GM19395 (cell line): ENCODE results near the gene WBP11.
A peak's percentile ranks its signal among the peaks of the same experiment; 100 is the strongest.

Experiments used
- ATAC-seq: cut with Tn5 transposase; IDR thresholded peaks from one replicate; pipeline ENCODE4 v1.9.1; 2021; ENCODE audit warnings: mild to moderate bottlenecking, moderate library complexity; ENCODE audit not compliant: unreplicated experiment

WBP11 gene

DNA sequence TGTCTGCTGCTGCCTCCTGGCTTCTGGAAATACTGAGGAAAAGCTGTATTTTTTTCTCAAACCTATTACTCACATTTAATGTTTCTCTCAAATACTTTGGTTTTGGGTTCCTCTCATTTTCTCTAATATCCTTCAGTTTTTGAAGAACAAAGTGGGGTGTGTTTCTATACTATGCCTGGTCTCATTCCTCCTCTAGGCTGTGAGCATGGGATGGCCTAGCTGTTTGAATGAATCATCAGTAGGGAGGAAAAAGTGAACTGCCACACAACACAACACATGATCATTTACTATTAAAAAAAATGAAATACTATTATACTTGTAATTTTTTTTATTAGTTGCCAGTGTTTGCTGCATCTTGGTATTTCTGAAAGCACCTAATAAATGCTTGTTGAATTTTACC is 22.0 kb upstream of the WBP11 start:
- ATAC-seq, result no peak

DNA sequence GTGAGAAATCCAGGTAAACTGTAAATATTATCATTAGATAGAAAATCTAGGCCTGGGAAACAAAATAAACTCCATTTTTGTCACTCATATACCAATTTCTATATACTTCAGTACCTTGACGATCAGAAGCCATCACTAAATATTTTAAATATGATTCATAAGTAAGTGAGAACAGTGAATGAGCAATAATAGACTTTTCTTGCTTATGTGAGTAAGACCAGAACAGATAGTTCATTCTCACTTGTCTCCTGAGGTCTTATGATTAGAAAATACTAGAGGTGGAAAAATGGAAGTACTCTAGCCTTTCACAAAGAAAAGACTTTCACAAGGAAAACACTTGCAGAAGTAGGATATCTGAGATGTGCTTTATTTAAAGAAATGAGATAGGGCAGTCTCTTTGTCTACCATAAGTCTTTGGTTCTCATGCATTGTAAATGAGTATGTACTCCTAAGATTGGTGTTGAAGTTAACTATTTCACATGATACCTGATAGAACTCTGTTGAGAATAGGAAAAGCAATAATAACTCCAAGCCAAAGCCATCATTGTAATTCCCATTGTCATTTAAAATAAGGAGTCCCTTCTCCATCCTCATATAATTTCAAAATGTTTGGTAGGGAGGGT is 20.8 kb upstream of the WBP11 start:
- no peak for ATAC-seq

DNA sequence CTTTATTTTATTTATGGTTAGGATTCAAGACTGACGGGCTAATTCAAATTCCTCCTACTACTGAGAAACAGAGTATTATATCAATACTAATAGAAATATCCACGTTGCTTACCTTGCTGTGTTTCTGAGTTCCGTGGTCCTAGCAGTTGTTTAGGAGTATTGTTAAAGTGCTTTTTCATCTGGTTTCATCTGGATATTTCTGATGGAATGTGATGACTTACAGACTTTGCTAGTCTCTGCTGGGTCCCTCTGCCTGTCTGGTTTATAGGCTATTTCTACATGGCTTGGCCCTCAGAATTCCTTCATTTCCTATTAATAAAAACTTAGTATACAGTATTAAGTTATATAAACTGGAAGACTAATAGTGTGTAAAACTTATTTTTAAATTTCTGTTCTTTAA is 10.7 kb upstream of the WBP11 start, which contains the start of gene SMCO3:
TSS of gene SMCO3 (minus strand) at position 169 of the 400 bp plus-strand sequence. CDS start 7,502 bp downstream, outside the sequence.
- no peak for ATAC-seq

DNA sequence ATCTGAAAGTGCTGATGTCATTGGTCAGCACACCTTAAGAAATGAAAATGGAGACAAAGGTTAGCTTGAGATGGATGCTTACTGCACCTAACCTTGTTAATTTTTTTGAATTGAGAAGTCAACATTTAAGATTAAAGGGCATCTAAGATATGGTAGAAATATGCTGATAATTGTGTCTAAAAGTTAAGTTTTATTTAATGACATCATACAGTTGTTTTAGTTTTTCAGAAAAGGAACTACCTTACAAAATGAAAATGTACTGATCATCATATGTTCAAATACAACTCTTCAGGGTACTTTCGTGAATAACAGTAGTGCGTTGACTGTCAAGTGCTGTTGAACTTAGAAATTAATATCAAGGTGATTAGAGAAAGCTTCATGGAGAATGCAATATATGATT is 8.2 kb upstream of the WBP11 start:
- no peak for ATAC-seq

DNA sequence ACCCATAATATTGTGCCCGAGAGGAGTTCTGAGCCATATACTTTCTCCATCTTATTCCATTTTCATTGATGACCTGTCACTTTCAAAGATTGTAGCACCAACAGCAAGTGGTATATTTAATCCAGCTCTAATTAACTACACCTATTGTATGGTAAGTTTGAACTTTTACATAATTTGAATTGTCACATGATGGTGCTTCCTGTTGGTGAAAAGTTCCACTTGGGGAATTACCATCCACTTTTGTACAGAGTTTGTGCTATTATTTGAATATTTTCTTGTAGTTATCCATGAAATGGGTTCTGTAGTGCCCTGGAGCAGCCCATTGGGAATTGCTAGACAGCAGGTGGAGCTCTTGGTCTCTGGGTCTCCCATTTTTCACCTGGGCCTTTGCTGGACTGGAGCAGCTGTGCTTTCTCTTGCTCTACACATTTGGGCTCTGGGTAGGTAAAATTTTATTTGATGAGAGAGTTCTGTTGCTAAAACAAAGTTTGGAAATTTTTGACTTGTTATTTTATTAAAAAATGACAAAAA is 7.7 kb upstream of the WBP11 start:
- ATAC-seq, result no peak

DNA sequence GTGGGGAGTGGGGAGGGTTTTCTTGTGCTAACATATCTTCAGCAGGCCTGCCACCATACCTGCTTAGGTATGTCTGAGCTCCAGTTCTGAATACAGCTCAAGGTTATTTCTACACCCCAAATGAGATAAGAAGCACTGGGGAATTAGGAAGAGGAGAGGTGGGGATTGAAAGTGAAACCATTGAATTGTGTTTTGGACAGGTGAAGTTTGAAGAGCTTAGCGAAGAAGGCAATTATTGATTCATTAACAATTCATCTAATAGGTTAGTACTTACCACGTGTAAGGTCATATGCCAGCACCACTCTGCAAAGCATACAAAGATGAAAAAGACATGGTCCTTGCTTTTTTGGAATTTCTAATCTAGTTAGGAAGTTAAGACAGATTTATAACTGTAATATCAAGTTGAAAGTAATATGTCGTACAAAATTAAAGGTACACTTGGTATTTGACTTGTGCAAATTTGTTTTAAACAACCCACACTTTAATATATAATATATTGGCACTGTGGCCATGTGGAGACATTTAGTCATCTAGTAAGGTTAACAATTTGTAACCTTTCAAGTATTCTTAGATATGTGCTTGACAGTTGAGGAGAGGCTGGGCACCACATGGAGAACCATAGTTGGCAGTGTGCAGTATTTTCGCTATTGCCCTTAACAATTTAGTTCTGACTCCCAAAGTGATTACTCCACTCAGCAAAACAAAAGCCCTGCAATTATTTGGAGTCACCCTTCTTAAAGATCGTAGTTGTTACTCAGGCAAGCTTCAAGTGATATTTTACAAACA is 7.1 kb upstream of the WBP11 start:
- ATAC-seq, result no peak

DNA sequence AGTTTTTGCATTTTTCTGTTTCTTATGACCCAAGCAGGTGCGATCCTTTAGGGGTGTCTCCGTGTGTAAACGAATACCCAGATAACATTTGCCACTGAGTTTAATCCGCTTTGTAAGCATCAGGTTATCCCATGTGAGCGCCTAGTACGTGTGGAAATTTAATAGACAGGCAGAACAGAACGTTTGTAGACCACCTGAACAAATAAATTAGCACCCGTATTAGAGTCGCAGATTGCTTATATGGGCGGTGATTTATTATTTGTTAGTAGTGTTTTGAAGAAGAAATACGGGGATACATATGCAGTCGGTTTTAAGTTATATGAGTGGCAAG is 517 bp upstream of the WBP11 start:
- ATAC-seq, result peak; percentile 32

DNA sequence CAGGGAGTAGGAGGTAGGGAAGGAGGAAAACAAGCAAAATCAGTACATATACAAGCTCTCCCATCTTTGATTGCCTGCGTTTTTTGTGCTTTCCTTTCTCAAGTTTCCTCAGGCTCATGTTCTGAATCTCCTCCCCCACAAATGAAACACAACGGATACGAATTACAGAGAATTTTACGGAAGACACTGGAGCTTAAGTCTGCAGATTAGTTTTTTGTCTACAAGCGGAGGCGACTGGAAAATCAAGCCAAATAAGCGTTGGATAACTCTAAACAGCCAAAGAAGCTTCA is 612 bp downstream of the WBP11 start:
- ATAC-seq, result no peak

DNA sequence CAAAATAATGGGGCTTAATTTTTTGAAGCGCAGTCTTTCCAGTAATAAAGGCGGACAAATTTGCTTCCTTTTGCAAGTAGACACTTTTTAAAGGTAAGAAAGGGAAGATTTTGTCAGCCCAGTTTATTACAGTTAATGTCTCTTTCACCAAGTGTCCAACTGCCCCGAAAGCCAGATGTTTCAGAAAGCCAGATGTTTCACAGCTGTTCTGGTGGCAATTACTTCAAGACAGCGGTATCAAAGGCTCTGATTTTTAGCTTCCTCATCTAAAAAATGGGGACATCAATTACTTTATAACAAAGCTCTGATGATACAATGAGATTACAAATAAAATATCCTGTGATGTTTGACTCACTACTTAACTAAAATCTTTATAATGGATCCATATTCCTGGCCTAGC is 1.0 kb downstream of the WBP11 start:
- ATAC-seq, result no peak

DNA sequence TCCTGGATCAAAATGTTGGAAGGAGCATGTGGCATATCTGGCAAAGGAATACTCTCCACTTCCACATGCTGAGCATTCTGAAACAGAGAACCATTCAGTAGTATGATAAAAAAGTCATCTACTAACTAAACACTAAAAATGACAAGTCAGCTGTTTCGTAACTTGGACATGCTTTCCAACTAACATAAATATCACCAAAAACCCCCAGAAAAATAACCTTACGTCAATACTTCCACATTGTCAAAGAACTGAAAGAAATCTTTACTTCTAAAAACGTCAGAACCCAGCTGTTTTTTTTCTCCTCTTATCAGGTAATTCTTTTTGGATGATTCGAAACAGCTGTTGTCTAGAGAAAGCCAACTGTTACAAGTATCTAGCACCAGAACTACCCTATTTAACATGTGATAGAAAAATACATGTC is 8.2 kb downstream of the WBP11 start:
- ATAC-seq, result no peak

DNA sequence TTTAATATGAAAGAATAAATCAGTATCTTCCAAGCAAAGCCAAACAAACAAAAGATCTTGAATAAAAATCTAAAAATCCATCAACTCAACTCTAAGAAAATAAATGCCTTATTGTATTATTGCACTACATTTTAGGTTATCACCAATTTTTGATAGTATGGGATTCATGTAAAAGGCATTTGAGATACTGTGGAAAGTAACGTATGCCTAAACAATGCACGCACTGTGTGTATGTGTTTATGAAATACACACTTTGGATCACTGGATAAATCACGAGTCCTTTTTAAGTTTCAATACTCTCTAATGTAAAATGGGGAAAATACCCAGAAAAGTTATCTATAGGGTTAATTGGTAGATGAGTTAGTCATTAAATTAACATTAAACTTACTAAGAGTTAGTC is 17.7 kb downstream of the WBP11 start:
- no peak for ATAC-seq

DNA sequence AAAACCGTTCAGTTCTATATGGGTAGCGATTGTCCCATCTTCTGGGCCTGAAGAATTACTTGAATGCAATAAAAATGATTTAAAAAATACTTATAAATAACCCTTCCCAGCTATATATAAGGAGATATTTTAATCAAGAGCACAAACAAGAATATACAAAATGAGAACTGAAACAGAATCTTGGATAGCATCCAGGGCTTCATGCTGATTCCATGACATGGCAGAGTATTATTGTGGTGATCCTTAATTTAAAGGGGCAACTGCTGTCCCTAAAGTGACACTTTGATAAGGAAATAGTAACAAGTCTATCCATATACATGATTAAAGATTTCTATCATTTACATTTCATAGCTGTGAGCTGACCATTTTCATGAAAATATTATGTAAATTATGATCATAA is 18.8 kb downstream of the WBP11 start:
- ATAC-seq, result no peak

DNA sequence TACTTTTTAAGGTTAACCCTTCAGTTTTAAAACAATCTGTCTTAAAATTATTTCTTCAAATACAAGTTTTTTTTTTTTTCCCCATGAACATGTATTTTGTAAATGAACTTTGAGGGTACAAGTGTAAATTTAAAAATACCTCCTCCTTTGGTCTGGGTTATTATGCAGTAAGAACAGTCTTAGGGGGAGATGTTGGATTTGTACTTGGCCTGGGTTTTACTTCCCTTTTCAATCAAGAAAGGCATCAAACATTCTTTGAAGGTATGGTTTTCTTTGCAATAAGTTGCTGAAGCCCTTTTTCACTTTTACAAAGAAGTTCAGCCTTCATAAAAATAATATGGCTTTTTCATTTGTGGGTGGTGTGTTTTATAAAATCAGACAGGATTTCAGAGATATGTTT is 20.5 kb downstream of the WBP11 start:
- peak; percentile 70 for ATAC-seq

DNA sequence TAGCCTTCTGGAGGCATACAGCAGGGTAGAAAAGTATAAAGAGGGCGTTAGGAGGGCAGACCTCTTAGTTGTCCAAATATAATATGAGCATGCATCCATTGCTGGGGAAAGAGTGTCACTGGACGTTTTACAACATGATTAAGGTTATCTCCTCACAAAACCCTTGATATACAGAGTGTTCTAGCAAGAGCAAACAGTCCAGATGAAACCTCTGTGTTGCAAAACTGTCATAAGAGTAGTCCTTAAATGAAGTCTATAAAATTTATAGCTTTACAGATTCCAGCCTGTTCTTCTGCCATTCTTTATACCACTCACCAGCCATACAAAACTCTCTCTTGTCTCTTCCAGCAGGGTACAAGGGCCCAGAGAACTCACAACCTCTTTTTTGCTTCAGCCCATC is 21.7 kb downstream of the WBP11 start:
- no peak for ATAC-seq

DNA sequence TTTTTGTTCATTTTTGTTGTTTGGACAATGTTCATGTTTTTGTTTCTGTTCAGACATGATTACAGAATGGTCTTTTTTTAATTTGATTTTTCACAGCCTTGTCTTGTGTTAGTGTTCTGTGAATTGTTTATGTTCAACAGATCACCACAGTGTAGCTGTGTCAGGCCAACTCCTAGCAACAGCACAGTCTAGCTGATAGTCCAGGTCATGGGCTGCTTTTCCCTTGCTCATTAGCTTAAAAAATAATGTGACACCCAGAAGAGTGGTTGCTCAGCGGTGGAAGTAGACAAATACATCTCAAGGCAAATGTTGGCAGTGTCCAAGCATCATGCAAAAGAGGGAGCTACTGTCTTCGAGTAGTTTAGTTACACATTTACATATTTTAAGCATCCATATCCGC is 22.4 kb downstream of the WBP11 start:
- no peak for ATAC-seq

DNA sequence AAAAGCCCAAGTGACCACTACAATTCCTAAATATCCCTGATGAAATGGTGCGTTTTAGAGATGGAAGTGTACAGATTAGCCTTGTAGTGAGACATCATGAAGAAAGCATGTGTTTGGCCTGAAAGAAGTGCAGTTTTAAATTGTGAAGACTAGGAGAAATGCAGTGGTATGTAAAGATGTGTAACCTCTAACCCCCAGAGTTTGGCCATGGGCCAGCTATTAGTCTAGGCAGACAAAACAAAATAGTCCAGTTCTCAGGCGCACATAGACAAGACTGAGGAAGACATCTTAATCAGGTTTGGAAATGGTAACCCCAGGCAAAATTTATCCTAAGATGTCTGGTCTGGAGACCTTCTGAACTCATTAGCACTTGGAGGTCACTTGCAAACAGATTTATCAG is 23.4 kb downstream of the WBP11 start:
- ATAC-seq, result no peak

DNA sequence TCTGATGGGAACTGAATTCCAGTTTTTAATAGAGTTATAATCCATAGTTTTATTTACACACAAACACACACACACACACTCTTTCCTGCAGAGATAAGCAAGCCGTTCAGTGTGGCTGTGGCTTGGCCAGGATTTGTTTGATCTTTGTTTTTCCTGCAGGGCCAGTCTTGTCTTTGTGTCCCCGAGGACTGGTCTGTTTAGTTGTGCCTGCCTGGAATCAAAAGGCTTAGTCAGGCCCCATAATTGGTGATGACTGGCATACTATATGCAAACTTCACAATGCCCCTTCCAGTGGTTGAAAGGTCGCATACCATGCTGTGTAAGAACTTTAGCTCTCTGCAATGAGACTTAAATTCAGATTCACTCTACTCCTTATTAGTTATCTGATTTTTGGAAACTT is 26.0 kb downstream of the WBP11 start:
- ATAC-seq, result no peak

DNA sequence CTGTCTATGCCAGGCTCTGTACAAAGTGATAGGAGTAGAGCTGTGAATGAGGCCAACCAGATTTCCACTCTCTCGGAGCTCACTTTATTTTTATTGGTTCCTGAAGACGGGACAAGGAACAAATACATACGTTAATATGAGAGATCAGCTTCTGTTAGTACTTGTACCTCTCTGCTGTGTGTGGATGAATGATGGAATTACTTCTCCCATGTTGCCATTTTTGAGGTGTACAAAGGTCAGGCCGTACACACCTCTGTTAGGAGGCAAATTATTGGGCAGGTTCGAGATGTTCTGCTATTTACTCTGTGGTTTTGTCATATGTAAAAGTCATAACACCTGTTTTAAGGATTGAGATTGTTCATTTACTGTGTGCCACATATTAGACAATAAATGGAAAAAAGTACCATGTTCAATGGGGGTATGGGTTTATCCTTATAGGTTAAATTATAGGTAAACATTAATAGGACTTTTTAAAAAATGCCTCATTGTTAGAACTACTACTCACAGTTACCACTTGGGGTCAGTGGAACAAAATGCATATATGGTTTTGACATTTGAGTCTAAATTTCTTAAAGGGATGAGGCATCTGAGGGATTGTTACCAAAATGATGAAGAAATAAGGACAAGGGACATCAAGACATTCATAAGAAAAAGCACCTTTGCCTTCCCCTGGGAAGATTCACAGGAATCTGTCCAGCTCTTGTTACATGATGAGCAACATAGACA is 26.9 kb downstream of the WBP11 start:
- ATAC-seq, result no peak

DNA sequence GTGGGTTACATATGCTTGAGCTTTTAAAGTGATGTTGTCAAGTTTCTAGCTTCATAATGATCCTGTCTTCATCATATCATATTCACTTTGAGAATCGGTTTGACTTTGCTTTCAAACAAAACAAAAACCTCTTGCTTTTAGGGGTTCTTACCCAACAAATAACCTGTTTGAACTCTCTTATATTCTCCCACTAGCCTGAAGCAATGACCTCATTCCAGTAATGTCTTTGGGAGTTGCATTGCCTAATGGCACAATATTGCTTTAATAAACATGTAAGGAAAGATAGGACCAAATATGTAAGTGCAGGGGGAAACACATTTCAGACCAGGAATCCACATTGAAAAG is 27.7 kb downstream of the WBP11 start:
- no peak for ATAC-seq

DNA sequence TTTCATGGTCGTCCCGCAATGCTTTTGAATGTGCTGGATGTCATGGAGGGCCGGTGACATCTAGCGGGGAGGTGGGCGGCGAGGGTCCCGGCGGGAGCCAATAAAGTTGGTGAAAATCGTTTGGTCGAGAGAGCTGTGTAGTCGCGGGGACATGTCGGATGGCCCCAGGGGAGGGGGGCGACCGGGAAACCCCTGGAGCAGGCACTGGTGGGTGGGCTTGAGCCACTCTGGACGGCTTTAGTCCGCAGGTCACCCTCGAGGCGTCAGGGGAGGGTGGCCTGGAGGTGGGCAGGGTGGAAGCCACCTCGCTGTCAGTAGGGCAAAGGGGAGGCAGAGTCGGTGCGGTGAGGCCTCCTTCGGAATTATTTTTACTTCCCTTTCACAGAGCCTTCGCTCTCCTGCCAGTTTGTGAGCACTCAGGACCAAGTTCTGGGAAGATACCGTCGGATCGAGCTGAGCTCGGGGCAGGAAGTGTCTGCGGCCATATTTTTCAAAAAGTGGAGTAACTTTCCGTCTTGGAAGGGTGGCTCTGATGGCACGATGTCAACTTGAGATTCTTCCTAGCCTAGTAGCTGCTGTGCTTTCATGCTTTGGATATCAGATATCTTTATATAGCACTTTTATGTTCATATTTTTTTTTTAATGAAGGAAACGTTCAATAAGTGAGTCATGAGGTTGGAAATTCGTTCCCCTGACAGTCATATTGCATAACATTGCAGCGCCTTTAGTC is 28.2 kb downstream of the WBP11 start:
- ATAC-seq, result no peak

DNA sequence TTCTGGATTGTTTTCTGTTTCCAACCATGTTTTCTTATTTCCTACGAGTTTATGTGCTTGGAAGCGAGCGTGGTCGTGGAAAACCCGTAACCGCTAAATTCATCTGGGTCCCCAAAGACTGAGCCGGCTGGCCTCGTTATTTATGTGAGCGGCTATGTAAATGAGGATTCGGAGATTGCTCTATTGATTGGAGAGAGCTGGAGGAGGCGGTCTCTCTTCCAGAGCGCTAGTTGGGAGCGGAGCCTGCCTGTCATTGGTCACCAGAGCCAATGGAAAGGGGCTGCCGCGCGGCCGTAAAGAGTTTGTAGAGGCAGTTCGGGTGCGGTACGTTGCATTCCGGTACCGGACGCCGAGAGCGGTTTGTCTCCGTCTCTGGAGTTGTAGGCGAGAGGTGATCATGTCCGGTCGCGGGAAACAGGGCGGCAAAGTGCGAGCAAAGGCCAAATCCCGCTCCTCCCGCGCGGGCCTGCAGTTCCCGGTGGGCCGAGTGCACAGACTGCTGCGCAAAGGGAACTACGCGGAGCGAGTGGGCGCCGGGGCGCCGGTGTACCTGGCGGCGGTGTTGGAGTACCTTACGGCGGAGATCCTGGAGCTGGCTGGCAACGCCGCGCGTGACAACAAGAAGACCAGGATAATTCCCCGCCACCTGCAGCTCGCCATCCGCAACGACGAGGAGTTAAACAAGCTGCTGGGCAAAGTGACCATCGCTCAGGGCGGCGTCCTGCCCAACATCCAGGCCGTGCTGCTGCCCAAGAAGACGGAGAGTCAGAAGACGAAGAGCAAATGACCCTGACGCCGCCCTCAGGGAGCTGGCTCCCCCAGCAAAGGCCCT is 29.0 kb downstream of the WBP11 start:
- ATAC-seq, result peak; percentile 61
